UCSD-AML1 (cell line): ENCODE measurements around the gene POM121C.
"Not testable (repeated sequence)": the region's sequence is repeated elsewhere in the genome, so short reads cannot be mapped to it uniquely, and the experiment has no call there.

Source experiments
- DNase-seq: peaks from one replicate; lab custom pipeline; 2025; ENCODE audit not compliant: unreplicated experiment; lab: John Stamatoyannopoulos, UW

POM121C gene

DNA sequence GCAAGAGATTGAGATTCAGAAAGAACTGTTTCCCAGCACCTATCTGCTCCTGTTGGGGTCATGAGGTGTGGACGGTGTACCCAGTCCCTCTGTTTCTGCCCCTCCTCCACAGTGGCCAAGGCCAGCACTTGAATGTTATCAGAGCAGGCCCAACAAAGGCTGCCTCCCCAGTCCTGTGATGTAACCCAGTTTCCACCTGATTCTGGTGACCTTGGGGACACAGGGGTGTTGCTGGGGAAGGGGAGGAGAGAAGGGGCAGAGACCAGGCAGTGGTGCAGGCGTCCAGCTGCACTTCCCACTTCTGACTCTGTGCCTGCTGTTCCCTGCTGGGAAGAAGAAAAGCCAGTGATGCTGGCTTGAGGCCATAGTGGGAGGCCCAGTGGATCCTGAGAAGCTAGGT lies 88.2 kb downstream of the POM121C start:
- DNase-seq, result not testable (repeated sequence)

- DNase-seq, result not testable (repeated sequence)
Observed at GRCh38 chr7:75395329-75395728, 90.8 kb downstream of the POM121C start, which contains the start of gene TRIM73. Gene TRIM73 (plus strand): TSS chr7:75395629. CDS start chr7:75398934, 3,305 bp downstream.

DNA sequence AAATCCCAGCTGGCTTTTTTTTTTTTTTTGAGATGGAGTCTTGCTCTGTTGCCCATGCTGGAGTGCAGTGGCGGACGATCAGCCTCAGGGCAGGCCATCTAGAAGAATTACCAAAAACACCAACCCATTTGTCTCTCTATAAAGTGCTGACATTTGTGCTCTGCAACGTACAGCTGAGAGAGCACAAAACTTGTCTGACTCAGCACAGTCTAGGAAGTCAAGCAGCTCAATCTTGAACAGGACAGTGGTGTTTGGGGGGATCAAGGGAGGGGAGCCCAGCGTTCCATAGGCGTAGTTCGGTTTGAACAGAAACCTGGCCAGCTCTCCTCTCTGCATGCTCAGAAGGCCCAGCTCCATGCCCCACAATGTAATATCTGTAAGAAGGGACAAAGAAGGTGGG lies 92.9 kb downstream of the POM121C start:
- DNase-seq, result not testable (repeated sequence)

DNA sequence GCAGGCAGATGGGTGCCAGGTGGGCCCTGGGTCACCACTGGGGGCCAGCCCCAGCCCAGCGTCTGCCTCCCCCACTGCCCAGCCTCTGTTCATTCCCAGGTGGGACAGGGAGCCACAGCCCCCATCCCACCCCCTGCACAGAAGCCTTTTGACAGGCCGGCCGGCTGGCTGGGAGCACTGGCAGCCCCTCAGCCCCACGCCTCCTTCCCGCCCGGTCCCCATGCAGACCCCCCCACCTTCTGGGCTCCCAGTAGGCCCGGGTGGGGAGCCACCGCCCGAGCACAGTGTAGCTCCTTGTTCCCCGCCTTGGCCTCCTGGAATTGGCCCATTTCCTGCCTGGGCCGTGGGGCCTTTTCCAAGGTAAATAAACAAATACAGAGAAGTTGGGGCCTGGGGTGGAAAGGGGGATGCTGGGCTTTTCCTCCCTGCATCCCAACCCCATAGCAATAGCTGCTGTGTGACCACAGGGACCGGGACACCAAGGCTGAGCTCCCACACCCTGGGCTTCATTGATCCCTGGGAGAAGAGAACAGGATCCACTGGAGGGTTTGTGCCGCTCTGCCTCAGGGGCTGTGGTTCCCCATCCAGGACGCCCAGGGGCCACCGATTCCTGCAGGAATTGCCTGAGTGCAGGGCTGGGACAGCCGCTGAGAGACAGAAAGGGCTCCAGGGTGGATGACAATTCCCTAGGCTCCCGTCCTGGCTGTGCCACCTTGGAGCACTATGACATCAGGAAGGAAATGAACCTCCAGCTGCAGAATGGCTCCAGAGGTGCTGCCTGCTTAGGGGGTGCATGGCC lies 111.4 kb downstream of the POM121C start:
- not testable (repeated sequence) for DNase-seq

DNA sequence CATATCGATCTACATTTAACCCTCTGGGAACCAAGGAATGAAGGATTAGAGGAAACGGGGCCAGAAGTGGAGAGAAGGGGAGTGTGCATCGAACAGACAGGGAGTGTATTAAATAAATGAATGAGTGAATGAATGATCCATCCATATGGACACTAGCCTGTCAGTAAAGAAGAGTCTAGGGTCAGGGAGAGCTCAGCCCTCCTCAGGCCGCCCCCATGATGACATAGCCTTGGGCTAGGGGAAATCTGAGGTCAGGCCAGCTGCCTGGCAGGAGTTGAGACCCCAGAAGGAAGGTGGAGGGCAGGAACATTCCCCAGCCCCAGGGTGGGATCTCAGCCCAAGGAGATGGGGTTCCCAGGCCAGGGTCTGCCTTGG lies 112.0 kb downstream of the POM121C start:
- not testable (repeated sequence) for DNase-seq

DNA sequence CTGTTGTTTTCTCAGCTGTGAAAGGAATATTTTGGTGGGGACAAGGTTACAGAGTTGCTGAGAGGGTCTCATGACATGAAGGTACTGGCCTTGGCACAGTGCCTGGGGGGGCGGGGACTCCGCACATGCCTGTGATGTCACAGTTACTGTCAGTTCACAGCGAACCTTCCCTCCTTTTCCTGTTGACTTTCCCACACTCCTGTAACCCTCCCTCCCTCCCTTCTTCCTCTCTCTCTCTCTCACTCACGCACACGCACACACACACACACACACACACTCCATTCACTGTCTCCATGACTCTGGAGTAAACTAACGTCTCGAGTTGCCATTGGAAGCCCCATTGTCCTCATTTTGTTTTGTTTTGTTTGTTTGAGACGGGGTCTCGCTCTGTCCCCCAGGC lies 118.8 kb downstream of the POM121C start:
- not testable (repeated sequence) for DNase-seq
